ENCODE data around the gene VOPP1. TPM values are rescaled to one million over a fixed set of nuclear protein-coding genes. Genes with fewer than 3 reads are reported as not detected.
"Not testable (repeated sequence)": the region's sequence is repeated elsewhere in the genome, so short reads cannot be mapped to it uniquely, and the experiment has no call there.

VOPP1 gene
- total RNA-seq, 3 donors from 2014 or later: 28.2 to 42.6 (median 40.8) TPM

GRCh38 chr7:55587687-55588378 is 15.5 kb upstream of the VOPP1 start:
- no peak for DNase-seq (ENCODE audit: low spot score in 2 of 2)
- Histone ChIP-seq H3K9me3 (peaks cover 0 to 1% of the 10 kb centered on the region in 2 donors), H3K36me3 (no peaks in the 10 kb centered on the region), H3K27ac (no peak overlapping the region), H3K4me1 (no peaks in the 10 kb centered on the region), H3K4me3 (no peak overlapping the region), H3K27me3 (no peaks in the 10 kb centered on the region)
- TF ChIP-seq POLR2A (IDR thresholded peaks at IDR 0.05) (no peak), POLR2AphosphoS5 (IDR thresholded peaks at IDR 0.05) (no peak), CTCF (IDR thresholded peaks at IDR 0.05) (no peak)
- intact Hi-C loops (cut with DNase I; ENCODE audit: low total_unique reads): no loop called here

GRCh38 chr7:55582656-55583055 is 10.4 kb upstream of the VOPP1 start:
- H3K27me3 ChIP-seq; H3K9me3 ChIP-seq; H3K4me1 ChIP-seq; H3K4me3 ChIP-seq; H3K27ac ChIP-seq; intact Hi-C loops (cut with DNase I; ENCODE audit: low total_unique reads); H3K36me3 ChIP-seq; DNase-seq (ENCODE audit: low spot score in 2 of 2): not testable (repeated sequence)

DNA sequence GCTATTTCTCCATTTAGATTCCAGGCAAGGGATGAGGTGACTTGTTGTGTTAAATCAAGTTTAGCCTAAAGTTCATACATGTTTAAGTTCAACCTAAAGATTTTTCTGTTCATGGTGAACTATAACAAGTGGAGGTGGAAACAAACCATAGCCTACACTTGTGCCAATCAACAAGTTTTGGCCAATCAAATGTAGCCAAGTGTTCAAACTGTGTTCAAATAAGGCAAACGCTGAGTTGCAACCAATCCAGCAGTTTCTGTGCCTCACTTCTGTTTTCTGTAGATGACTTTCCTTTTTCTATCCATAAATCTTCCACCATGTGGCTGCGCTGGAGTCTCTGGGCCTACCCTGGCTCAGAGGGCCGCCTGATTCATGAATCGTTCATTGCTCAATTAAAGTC is 4.5 kb upstream of the VOPP1 start:
- Histone ChIP-seq H3K27me3 (no peaks in the 10 kb centered on the region), H3K4me3 (no peak overlapping the region), H3K36me3 (no peaks in the 10 kb centered on the region), H3K9me3 (no peaks in the 10 kb centered on the region), H3K27ac (no peak overlapping the region), H3K4me1 (peaks cover 0 to 4% of the 10 kb centered on the region in 2 donors)
- DNase-seq (ENCODE audit: low spot score in 2 of 2): no peak
- intact Hi-C loops (cut with DNase I; ENCODE audit: low total_unique reads): no loop called here
- TF ChIP-seq CTCF (IDR thresholded peaks at IDR 0.05): no peak
- no peak for TF ChIP-seq POLR2A (IDR thresholded peaks at IDR 0.05)
- no peak for TF ChIP-seq POLR2AphosphoS5 (IDR thresholded peaks at IDR 0.05)

DNA sequence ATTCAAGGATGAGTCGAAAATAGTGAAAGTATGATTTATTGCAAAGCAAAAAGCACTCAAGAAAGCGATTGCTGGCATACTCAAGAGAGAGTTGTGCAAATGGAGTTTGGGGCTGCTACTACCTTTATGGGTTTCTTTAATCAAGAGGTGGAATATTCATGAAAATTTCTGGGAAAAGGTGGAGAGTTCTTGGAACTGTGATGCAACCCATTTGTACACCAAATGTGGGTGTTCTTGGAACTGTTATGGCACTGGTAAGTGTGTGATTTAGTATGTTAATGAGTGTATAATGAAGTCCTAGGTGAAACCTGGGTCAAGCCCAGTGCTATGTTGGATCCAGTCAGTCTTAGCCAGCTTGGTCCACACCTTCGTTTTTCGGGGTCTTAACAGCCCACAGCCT is 3.4 kb upstream of the VOPP1 start:
- H3K27ac ChIP-seq: no peak overlapping the region
- H3K36me3 ChIP-seq: no peaks in the 10 kb centered on the region
- TF ChIP-seq POLR2AphosphoS5 (IDR thresholded peaks at IDR 0.05): no peak
- no peak for TF ChIP-seq POLR2A (IDR thresholded peaks at IDR 0.05)
- TF ChIP-seq CTCF (IDR thresholded peaks at IDR 0.05): no peak
- intact Hi-C loops (cut with DNase I; ENCODE audit: low total_unique reads): no loop called here
- H3K9me3 ChIP-seq: no peaks in the 10 kb centered on the region
- H3K4me3 ChIP-seq: no peak overlapping the region
- no peaks in the 10 kb centered on the region for H3K27me3 ChIP-seq
- DNase-seq (ENCODE audit: low spot score in 2 of 2): no peak
- H3K4me1 ChIP-seq: peaks cover 0 to 4% of the 10 kb centered on the region in 2 donors

GRCh38 chr7:55575098-55575497 is 2.8 kb upstream of the VOPP1 start:
- TF ChIP-seq POLR2A (IDR thresholded peaks at IDR 0.05) (no peak), CTCF (IDR thresholded peaks at IDR 0.05) (no peak), POLR2AphosphoS5 (IDR thresholded peaks at IDR 0.05) (no peak)
- H3K27me3 ChIP-seq: no peaks in the 10 kb centered on the region
- no peak for DNase-seq (ENCODE audit: low spot score in 2 of 2)
- H3K4me1 ChIP-seq: peaks cover 0 to 4% of the 10 kb centered on the region in 2 donors
- H3K36me3 ChIP-seq: no peaks in the 10 kb centered on the region
- H3K9me3 ChIP-seq: no peaks in the 10 kb centered on the region
- H3K4me3 ChIP-seq: no peak overlapping the region
- no peak overlapping the region for H3K27ac ChIP-seq
- intact Hi-C loops (cut with DNase I; ENCODE audit: low total_unique reads): no loop called here
